Vagina (tissue), 2 donors: Measurements from ENCODE around the gene BAIAP2L1. TPM values are rescaled to one million over a fixed set of nuclear protein-coding genes. Genes with fewer than 3 reads are reported as not detected.
A peak's percentile ranks its signal among the peaks of the same experiment; 100 is the strongest.
"Not testable (repeated sequence)": the region's sequence is repeated elsewhere in the genome, so short reads cannot be mapped to it uniquely, and the experiment has no call there.

ENCODE experiments used
- DNase-seq, 2 donors: peaks; one replicate each; pipeline ENCODE4 v3.0.0-alpha.2; 2017; ENCODE audit errors: extremely low spot score in 2 of 2
- H3K27ac ChIP-seq: fragments of 200-600 bp; sonication (generic); one replicate; pipeline ENCODE4 v1.5.1; 2019
- H3K27me3 ChIP-seq: fragments of 200-600 bp; sonication (generic); one replicate; pipeline ENCODE4 v1.5.1; 2019
- H3K36me3 ChIP-seq, 2 donors: fragments of 200-600 bp; sonication (generic); one replicate each; pipeline ENCODE4 v1.5.1; 2017 to 2019
- H3K4me1 ChIP-seq: fragments of 200-600 bp; sonication (generic); one replicate; pipeline ENCODE4 v1.5.1; 2019
- H3K4me3 ChIP-seq, 2 donors: fragments of 200-600 bp; sonication (generic); 1 replicate in 1 of 2; 2 replicates in 1 of 2; pipeline ENCODE4 v1.5.1; 2016 to 2019
- H3K9me3 ChIP-seq: fragments of 200-600 bp; sonication (generic); one replicate; pipeline ENCODE4 v1.5.1; 2019
- POLR2A ChIP-seq, 2 donors: fragments of 450-650 bp; IDR thresholded peaks; one replicate each; pipeline ENCODE4 v1.6.1; 2017; ENCODE audit warnings: antibody characterized with exemption in 2 of 2, mild to moderate bottlenecking in 2 of 2, moderate library complexity in 2 of 2
- POLR2AphosphoS5 ChIP-seq, 2 donors: sonication (generic); formaldehyde crosslinking; IDR thresholded peaks; one replicate each; pipeline ENCODE4 v1.9.0; 2017; ENCODE audit warnings: antibody characterized with exemption in 2 of 2, mild to moderate bottlenecking in 2 of 2, low read depth in 1 of 2; ENCODE audit not compliant: insufficient read depth in 1 of 2
- intact Hi-C: fragments of 100-400 bp; cut with DNase I; formaldehyde crosslinking; loops from one replicate; pipeline ENCODE4 v1.15.1; 2023
- total RNA-seq: library from RNA; depleted of rRNA; stranded (reverse); fragments of >200 nt; gene quantifications from one replicate; pipeline ENCODE4 v1.2.3, GENCODE V29; 2016
- TF ChIP-seq, protein P1 (sequence below), 3 experiments: fragments of 450-650 bp in 2 of 3; fragments of 200-600 bp in 1 of 3; sonication (generic) in 1 of 3; IDR thresholded peaks; one replicate each; pipeline ENCODE4 v1.5.1; 2017 to 2019; ENCODE audit warnings: antibody characterized with exemption in 3 of 3, mild to moderate bottlenecking in 2 of 3, moderate library complexity in 2 of 3

Gene BAIAP2L1, protein sequence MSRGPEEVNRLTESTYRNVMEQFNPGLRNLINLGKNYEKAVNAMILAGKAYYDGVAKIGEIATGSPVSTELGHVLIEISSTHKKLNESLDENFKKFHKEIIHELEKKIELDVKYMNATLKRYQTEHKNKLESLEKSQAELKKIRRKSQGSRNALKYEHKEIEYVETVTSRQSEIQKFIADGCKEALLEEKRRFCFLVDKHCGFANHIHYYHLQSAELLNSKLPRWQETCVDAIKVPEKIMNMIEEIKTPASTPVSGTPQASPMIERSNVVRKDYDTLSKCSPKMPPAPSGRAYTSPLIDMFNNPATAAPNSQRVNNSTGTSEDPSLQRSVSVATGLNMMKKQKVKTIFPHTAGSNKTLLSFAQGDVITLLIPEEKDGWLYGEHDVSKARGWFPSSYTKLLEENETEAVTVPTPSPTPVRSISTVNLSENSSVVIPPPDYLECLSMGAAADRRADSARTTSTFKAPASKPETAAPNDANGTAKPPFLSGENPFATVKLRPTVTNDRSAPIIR
- total RNA-seq, result 17.2 TPM

DNA sequence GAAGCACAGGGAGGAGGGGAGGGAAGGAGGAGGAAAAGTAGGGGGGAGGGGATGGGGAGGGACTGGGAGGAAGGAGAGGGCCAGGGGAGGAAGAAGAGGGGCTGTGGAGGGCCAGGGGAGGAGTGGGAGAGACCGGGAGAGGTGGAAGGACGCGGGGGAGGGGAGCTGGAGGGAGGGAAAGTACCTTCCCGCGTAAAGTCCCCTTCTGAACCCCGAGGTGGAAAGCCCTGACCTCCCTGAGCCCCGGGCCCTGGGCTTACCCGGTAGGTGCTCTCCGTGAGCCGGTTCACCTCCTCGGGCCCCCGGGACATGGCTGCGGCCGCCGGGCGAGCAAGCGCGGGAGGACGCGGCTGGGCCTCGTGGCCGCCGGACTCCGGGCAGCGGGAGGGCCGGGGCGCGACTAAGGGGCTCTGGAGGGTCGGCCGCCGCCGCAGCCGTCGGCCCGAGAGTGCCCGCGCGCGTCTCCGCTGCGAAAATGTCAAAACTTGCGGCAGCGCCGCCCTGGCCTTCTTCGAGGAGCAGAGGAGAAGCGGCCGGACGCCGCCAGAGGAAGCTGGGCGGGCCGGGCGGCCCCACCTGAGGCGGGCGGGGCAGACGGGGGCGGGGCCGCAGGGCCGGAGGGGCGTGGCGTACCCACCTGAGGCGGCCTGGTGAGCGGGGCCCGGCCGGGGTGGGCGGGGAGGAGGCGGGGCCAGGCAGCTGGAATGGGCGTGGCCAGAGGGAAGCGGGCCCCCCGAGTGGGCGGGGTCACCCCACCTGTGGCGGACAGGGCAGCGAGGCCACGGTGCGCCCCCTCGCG lies at the start of gene BAIAP2L1:
BAIAP2L1 (minus strand) TSS at position 549 of the 799 bp plus-strand sequence; CDS start at position 311, 238 bp downstream.
- H3K27ac ChIP-seq, result peak within 1 kb of the TSS; percentile 80
- H3K4me1 ChIP-seq, result peaks cover 16% of the 10 kb centered on the region
- no peak for TF ChIP-seq POLR2A (IDR thresholded peaks at IDR 0.05)
- TF ChIP-seq, protein P1, sequence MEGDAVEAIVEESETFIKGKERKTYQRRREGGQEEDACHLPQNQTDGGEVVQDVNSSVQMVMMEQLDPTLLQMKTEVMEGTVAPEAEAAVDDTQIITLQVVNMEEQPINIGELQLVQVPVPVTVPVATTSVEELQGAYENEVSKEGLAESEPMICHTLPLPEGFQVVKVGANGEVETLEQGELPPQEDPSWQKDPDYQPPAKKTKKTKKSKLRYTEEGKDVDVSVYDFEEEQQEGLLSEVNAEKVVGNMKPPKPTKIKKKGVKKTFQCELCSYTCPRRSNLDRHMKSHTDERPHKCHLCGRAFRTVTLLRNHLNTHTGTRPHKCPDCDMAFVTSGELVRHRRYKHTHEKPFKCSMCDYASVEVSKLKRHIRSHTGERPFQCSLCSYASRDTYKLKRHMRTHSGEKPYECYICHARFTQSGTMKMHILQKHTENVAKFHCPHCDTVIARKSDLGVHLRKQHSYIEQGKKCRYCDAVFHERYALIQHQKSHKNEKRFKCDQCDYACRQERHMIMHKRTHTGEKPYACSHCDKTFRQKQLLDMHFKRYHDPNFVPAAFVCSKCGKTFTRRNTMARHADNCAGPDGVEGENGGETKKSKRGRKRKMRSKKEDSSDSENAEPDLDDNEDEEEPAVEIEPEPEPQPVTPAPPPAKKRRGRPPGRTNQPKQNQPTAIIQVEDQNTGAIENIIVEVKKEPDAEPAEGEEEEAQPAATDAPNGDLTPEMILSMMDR (IDR thresholded peaks at IDR 0.05), result no peak
- TF ChIP-seq POLR2AphosphoS5 (IDR thresholded peaks at IDR 0.05; ENCODE audit: insufficient read depth in 1 of 2, low read depth in 1 of 2), result no peak
- no peaks in the 10 kb centered on the region for H3K9me3 ChIP-seq
- DNase-seq, result no peak
- H3K27me3 ChIP-seq, result no peaks in the 10 kb centered on the region
- intact Hi-C loops, result no loop called here
- no peaks in the 10 kb centered on the region for H3K36me3 ChIP-seq
- H3K4me3 ChIP-seq, result peak within 1 kb of the TSS; percentile 53 to 62

DNA sequence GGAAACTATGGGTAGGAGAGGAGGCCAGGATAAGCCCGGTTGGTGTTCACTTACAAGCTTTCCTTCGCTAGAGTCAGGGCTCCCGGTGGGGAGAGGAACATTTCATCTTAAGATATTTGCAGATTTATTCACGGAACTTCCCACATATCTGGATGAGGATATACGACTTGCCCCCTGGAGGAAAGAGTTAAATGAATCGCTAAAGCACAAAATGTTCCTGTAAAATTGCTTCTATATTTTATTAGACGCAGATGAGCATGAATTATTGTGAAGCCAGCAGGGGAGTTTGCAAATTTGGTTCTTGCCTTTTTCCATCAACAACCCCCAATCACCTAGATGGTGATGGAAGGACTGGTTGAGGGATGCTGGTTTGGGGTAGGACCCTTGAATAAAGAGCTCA lies 47.9 kb upstream of the BAIAP2L1 start:
- intact Hi-C loops, result no loop called here
- TF ChIP-seq POLR2AphosphoS5 (IDR thresholded peaks at IDR 0.05; ENCODE audit: insufficient read depth in 1 of 2, low read depth in 1 of 2) (no peak), POLR2A (IDR thresholded peaks at IDR 0.05) (no peak)
- TF ChIP-seq, protein P1 (IDR thresholded peaks at IDR 0.05), result no peak
- DNase-seq, result no peak
- Histone ChIP-seq H3K4me1 (no peaks in the 10 kb centered on the region), H3K4me3 (no peak overlapping the region), H3K9me3 (no peaks in the 10 kb centered on the region), H3K27ac (no peak overlapping the region), H3K36me3 (no peaks in the 10 kb centered on the region), H3K27me3 (no peaks in the 10 kb centered on the region)

DNA sequence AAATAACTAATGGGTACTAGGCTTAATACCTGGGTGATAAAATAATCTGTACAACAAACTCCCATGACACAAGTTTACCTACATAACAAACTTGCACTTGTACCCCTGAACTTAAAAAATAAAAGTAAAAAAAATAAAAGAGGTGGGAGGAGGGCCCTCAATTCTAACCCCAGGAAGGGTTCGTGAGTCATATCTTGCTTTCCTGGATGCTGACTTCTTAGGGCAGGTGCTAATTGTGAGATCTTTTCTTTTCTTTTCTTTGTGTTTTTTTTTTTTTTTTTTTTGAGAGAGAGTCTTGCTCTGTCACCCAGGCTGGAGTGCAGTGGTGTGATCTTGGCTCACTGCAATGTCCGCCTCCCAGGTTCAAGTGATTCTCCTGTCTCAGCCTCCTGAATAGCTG lies 40.1 kb upstream of the BAIAP2L1 start:
- H3K36me3 ChIP-seq, H3K27ac ChIP-seq, H3K4me3 ChIP-seq, H3K9me3 ChIP-seq, H3K27me3 ChIP-seq, H3K4me1 ChIP-seq, intact Hi-C loops, DNase-seq: not testable (repeated sequence)

DNA sequence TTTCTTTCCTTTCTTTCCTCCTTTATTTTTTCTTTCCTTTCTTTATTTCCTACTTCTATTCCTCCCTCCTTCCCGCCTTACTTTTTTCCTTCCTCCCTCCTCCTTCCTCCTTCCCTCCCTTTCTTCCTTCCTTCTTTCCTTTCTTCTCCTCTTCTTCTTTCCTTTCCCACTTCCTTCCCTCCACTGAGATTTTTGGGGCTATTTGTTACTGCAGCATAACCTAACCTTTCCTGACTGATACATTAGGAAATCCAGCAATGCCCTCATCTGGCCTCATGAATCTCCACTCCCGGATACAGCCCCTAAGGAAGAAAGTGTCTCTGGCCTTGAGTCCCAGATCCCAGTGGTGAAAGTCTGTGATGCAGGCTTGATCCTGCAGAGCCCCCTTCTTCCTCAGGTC lies 38.6 kb upstream of the BAIAP2L1 start:
- Histone ChIP-seq H3K4me3 (no peak overlapping the region), H3K9me3 (peaks cover 6% of the 10 kb centered on the region), H3K27ac (no peak overlapping the region), H3K27me3 (no peaks in the 10 kb centered on the region), H3K4me1 (no peaks in the 10 kb centered on the region), H3K36me3 (no peaks in the 10 kb centered on the region)
- DNase-seq, result no peak
- intact Hi-C loops, result loop anchor here (5.0 kb wide), 1 partner anchor 403 kb away; no protein-coding TSS in a partner anchor
- TF ChIP-seq POLR2AphosphoS5 (IDR thresholded peaks at IDR 0.05; ENCODE audit: insufficient read depth in 1 of 2, low read depth in 1 of 2), result no peak

DNA sequence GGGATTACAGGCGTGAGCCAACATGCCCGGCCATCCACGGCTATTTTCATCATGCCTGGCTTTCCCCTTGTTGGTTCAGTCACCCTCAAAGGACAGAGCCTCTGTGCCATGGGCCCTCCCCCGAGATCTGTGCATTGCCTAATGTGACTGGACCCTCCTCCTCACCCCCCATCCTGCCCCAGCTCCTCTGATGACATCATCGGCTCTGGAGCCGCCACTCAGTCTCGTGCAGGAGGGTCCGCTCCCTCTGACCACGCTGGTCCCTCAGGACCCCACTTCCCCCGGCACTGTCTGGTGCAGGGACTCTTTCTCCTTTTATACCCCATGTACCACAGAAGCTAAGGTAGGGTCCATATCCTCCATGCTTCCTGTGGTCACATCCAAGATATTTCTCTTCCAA lies 33.2 kb upstream of the BAIAP2L1 start:
- intact Hi-C loops, result no loop called here
- H3K27me3 ChIP-seq, result no peaks in the 10 kb centered on the region
- H3K4me1 ChIP-seq, result no peaks in the 10 kb centered on the region
- H3K4me3 ChIP-seq, result no peak overlapping the region
- no peaks in the 10 kb centered on the region for H3K36me3 ChIP-seq
- no peak for DNase-seq
- no peak overlapping the region for H3K27ac ChIP-seq
- no peaks in the 10 kb centered on the region for H3K9me3 ChIP-seq
- TF ChIP-seq, protein P1 (IDR thresholded peaks at IDR 0.05), result no peak
- TF ChIP-seq POLR2A (IDR thresholded peaks at IDR 0.05) (no peak), POLR2AphosphoS5 (IDR thresholded peaks at IDR 0.05; ENCODE audit: insufficient read depth in 1 of 2, low read depth in 1 of 2) (no peak)
